Stimulated activated CD8-positive, alpha-beta memory T cell treated with anti-CD3 and anti-CD28 coated beads, Interleukin-7, amount 100 ng/mL, for 1 hour (primary cell): ENCODE data around the gene BICC1.

Source experiments
- DNase-seq, 2 donors: peaks; one replicate each; pipeline ENCODE4 v3.0.0-alpha.2; 2020; ENCODE audit warnings: low read depth in 2 of 2

The BICC1 gene

GRCh38 chr10:58778966-58779365 lies 266.3 kb downstream of the BICC1 start:
- DNase-seq: no peak

GRCh38 chr10:58779594-58779993 lies 266.9 kb downstream of the BICC1 start:
- no peak for DNase-seq

GRCh38 chr10:58780476-58780875 lies 267.8 kb downstream of the BICC1 start:
- no peak for DNase-seq

GRCh38 chr10:58781873-58782488 lies 269.3 kb downstream of the BICC1 start:
- DNase-seq: no peak

GRCh38 chr10:58782876-58783851 lies 270.5 kb downstream of the BICC1 start:
- no peak for DNase-seq

- DNase-seq: no peak
These were observed 271.7 kb downstream of the BICC1 start for GRCh38 chr10:58784361-58784760.

GRCh38 chr10:58785354-58785753 lies 272.7 kb downstream of the BICC1 start:
- no peak for DNase-seq

- DNase-seq: no peak
These were observed 278.5 kb downstream of the BICC1 start for GRCh38 chr10:58791137-58791536.

GRCh38 chr10:58795560-58795959 lies 282.9 kb downstream of the BICC1 start:
- no peak for DNase-seq

GRCh38 chr10:58796242-58796641 lies 283.6 kb downstream of the BICC1 start:
- DNase-seq: no peak

- DNase-seq: no peak
These were observed 284.2 kb downstream of the BICC1 start for GRCh38 chr10:58796824-58797223.

GRCh38 chr10:58797356-58797755 lies 284.7 kb downstream of the BICC1 start:
- no peak for DNase-seq

- DNase-seq: no peak
These were observed 289.4 kb downstream of the BICC1 start for GRCh38 chr10:58802047-58802446.

- DNase-seq: no peak
These were observed 293.7 kb downstream of the BICC1 start for GRCh38 chr10:58806323-58806722.

- no peak for DNase-seq
These were observed 294.4 kb downstream of the BICC1 start for GRCh38 chr10:58806970-58807628.

GRCh38 chr10:58807629-58808022 lies 295.0 kb downstream of the BICC1 start:
- no peak for DNase-seq

GRCh38 chr10:58810751-58811150 lies 298.1 kb downstream of the BICC1 start:
- DNase-seq: no peak

- no peak for DNase-seq
These were observed 300.9 kb downstream of the BICC1 start for GRCh38 chr10:58813573-58813972.

GRCh38 chr10:58817201-58817846 lies 304.7 kb downstream of the BICC1 start:
- no peak for DNase-seq

- no peak for DNase-seq
These were observed 306.2 kb downstream of the BICC1 start for GRCh38 chr10:58818900-58819299.

- no peak for DNase-seq
These were observed 307.7 kb downstream of the BICC1 start for GRCh38 chr10:58820386-58820785.
